Central memory CD8-positive, alpha-beta T cell (primary cell): Measurements from ENCODE around the gene GPC4.

Experiments
- ATAC-seq: fragments of 150-1000 bp; cut with Tn5 transposase; replicated peaks from 2 replicates; pipeline ENCODE4 v1.10.0; 2022; ENCODE audit warnings: mild to moderate bottlenecking, moderate FRiP score, moderate number of reproducible peaks; ENCODE audit not compliant: poor library complexity, severe bottlenecking; ENCODE audit errors: extremely low read depth
- DNase-seq, 2 donors: peaks; one replicate each; pipeline ENCODE4 v3.0.0; 2021; ENCODE audit warnings: low spot score in 2 of 2
- H3K27ac Mint-ChIP-seq: one replicate; pipeline ENCODE4 v1.8.0; 2022; ENCODE audit warnings: low read depth, mild to moderate bottlenecking, moderate library complexity, mixed read lengths
- H3K27me3 Mint-ChIP-seq: one replicate; pipeline ENCODE4 v1.8.0; 2022; ENCODE audit warnings: mixed read lengths
- H3K36me3 Mint-ChIP-seq: one replicate; pipeline ENCODE4 v1.8.0; 2022; ENCODE audit warnings: mild to moderate bottlenecking, moderate library complexity, mixed read lengths; ENCODE audit not compliant: insufficient read depth
- H3K4me1 Mint-ChIP-seq: one replicate; pipeline ENCODE4 v1.8.0; 2022; ENCODE audit warnings: mixed read lengths
- H3K4me3 Mint-ChIP-seq: one replicate; pipeline ENCODE4 v1.8.0; 2022; ENCODE audit warnings: mild to moderate bottlenecking, moderate library complexity, mixed read lengths
- H3K9me3 Mint-ChIP-seq: one replicate; pipeline ENCODE4 v1.8.0; 2022; ENCODE audit warnings: mixed read lengths

The GPC4 gene

DNA sequence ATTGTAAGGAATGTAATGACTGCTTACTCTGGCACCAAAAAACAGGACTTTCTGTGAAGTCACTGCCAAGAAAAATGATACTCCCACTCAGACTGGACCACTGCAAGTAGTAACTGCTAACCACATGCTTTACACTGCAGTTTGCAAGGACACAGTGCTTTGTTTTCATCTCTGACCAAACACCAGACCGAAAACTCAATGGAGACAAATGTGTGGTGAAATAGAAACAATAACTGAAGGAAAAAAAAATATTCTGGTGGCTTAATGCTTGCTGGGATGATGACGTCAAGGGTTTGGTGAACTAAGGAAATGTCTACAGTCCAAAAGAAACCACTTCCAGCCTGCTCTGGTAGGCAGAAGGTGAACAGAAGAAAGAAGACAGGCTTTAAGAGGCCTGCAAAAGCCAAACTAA is 13.2 kb downstream of the GPC4 start:
- H3K36me3 Mint-ChIP-seq, result no peaks in the 10 kb centered on the region
- DNase-seq, result no peak
- ATAC-seq, result no peak
- no peaks in the 10 kb centered on the region for H3K27me3 Mint-ChIP-seq
- no peak overlapping the region for H3K27ac Mint-ChIP-seq
- H3K4me3 Mint-ChIP-seq, result no peak overlapping the region
- H3K9me3 Mint-ChIP-seq, result no peaks in the 10 kb centered on the region
- no peaks in the 10 kb centered on the region for H3K4me1 Mint-ChIP-seq

DNA sequence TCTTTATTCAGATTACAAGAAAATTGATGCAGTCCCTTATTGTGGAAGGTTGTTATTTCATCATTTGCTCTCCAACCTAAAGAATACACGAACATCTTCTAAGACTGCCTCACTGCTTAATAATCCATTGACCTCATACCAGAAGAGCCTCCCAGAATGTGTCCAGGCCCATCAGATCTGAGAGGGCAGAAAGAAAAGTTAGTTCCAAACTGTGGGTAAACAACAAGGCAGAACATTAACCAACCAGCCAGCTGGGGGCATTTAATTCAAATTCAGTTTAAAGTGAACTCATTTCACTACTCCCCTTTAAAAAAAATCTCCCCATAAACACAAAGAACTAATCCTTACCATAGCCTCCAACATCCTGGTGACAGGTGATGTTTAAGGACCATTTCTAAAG is 13.8 kb downstream of the GPC4 start:
- no peaks in the 10 kb centered on the region for H3K27me3 Mint-ChIP-seq

DNA sequence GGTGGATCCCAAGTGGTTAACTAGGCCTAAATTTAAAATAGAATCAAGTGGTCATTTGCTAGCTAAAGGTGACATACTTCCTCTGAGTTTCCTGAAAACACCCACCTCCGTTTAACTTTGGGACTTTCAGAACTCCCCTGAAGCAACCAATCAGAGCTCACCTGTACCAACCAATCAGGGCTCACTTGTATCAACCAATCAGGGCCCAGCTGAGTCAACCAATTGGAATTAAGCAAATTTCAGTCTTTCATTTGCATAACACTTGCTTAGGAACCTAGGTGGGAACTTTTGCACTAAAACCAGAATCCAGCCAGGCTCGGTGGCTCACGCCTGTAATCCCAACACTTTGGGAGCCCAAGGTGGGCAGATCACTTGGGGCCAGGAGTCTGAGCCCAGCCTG is 15.9 kb downstream of the GPC4 start:
- H3K4me3 Mint-ChIP-seq, result no peak overlapping the region
- ATAC-seq, result no peak
- H3K27ac Mint-ChIP-seq, result no peak overlapping the region
- no peaks in the 10 kb centered on the region for H3K36me3 Mint-ChIP-seq
- no peaks in the 10 kb centered on the region for H3K4me1 Mint-ChIP-seq
- no peaks in the 10 kb centered on the region for H3K27me3 Mint-ChIP-seq
- no peaks in the 10 kb centered on the region for H3K9me3 Mint-ChIP-seq
- no peak for DNase-seq

More for the DNA sequence above, 13.8 kb downstream of the GPC4 start:
- no peaks in the 10 kb centered on the region for H3K9me3 Mint-ChIP-seq
- H3K4me3 Mint-ChIP-seq, result no peak overlapping the region
- H3K4me1 Mint-ChIP-seq, result no peaks in the 10 kb centered on the region
- ATAC-seq (no peak), DNase-seq (no peak)
- no peak overlapping the region for H3K27ac Mint-ChIP-seq
- H3K36me3 Mint-ChIP-seq, result no peaks in the 10 kb centered on the region

DNA sequence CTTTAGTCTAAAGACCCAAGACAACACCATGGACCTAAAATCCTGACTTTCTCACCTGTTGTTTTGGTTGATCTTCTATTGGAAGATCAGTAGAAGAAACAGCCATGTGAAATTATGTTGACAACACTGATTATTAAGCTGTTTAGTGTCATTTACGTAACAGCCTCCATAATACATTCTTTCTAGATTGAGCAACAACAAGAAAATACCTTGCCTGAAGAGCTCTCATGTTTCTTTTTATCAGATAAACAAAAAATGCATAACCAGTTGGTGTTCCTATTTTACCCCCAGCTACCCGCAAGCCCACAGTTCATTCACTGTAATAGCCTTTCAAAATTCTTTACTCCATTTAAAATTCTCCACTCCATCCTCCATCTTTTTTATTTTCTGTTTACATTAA is 20.5 kb downstream of the GPC4 start:
- no peaks in the 10 kb centered on the region for H3K36me3 Mint-ChIP-seq
- H3K27ac Mint-ChIP-seq, result no peak overlapping the region
- H3K4me3 Mint-ChIP-seq, result no peak overlapping the region
- H3K27me3 Mint-ChIP-seq, result no peaks in the 10 kb centered on the region
- DNase-seq (no peak), ATAC-seq (no peak)
- H3K9me3 Mint-ChIP-seq, result no peaks in the 10 kb centered on the region
- no peaks in the 10 kb centered on the region for H3K4me1 Mint-ChIP-seq

DNA sequence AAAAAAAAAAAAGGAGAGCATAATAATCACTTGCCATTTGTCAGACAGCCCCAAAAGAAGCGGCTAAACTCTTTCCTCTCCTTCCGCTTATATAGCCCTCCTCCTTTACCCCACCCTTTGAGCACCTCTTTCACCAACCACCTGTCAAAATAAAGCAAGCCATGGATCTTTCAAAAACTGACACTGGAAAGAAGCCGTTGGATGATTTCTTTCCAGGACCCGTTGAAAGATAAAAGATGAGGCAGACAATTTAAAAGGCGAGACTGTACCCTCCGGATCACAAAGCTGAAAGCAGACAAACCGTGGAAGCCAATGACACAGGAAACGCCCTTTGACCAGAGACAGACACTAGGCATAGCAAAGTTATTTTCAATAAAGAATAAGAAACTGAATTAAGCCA is 22.6 kb downstream of the GPC4 start:
- no peak overlapping the region for H3K27ac Mint-ChIP-seq
- H3K9me3 Mint-ChIP-seq, result no peaks in the 10 kb centered on the region
- H3K4me1 Mint-ChIP-seq, result no peaks in the 10 kb centered on the region
- H3K4me3 Mint-ChIP-seq, result no peak overlapping the region
- DNase-seq, result no peak
- no peaks in the 10 kb centered on the region for H3K27me3 Mint-ChIP-seq
- ATAC-seq, result no peak
- no peaks in the 10 kb centered on the region for H3K36me3 Mint-ChIP-seq

DNA sequence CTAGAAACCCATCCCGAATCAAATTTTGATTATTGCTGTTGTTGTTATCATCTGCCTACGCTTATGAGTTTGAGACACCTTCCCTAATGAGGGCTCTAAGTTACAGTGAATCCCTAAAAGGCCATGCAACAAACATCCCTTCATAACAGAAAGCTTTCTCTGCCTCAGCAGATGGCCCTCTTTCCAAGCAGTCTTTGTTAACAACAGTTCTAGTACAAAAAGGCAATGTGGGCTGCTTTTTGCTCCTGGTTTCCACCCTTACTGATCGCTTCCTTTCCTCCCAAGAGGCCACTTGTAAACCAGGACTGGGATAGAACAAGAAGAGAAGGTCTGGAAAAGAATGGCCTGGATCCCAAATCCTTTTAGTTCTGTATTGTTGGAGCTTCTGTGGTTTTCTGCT is 24.2 kb downstream of the GPC4 start:
- Mint-ChIP-seq H3K9me3 (no peaks in the 10 kb centered on the region), H3K4me1 (no peaks in the 10 kb centered on the region), H3K4me3 (no peak overlapping the region), H3K27ac (no peak overlapping the region), H3K27me3 (no peaks in the 10 kb centered on the region), H3K36me3 (no peaks in the 10 kb centered on the region)
- ATAC-seq (no peak), DNase-seq (no peak)

DNA sequence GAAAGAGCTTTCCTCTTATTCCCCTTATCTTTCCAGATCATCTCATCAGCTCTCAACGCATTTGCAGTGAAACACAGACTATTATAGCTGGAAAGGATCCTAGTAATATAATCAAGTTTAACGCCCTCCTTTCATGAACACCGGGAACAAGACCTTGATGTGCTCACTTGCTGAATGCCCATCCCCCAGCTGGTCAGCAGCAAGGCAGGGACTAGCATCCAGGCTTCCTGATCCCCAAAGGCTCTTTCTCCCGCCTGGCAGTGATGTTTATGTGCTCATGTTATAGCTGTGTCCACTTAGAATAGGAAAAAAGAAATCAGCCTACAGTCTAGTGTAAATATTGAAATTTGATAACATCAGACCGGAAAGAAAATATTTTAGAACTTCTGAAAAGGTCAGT is 24.6 kb downstream of the GPC4 start:
- ATAC-seq, result no peak
- no peak for DNase-seq
- no peaks in the 10 kb centered on the region for H3K27me3 Mint-ChIP-seq
- no peaks in the 10 kb centered on the region for H3K36me3 Mint-ChIP-seq
- no peak overlapping the region for H3K27ac Mint-ChIP-seq
- no peaks in the 10 kb centered on the region for H3K9me3 Mint-ChIP-seq
- no peaks in the 10 kb centered on the region for H3K4me1 Mint-ChIP-seq
- no peak overlapping the region for H3K4me3 Mint-ChIP-seq

DNA sequence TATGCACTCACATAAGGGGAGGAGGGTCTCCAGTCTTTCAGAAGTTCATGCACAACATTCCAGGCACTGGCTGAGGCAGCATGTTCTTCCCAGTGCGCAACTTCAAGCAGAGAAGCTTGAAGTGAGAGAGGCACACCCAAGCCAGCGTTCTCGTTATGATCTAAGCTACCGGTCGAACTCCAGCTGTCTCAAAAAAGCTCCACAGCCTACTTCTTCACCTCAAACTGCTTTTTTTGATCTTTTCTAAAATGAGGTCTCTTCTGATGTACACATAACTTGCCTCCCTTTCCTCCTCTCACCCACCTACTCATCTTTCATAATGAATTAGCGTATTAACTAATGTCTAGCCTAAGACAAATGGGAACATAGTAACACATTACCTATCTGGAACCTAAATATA is 25.3 kb downstream of the GPC4 start:
- Mint-ChIP-seq H3K36me3 (no peaks in the 10 kb centered on the region), H3K27me3 (no peaks in the 10 kb centered on the region), H3K27ac (no peak overlapping the region), H3K9me3 (no peaks in the 10 kb centered on the region), H3K4me1 (no peaks in the 10 kb centered on the region), H3K4me3 (no peak overlapping the region)
- ATAC-seq (no peak), DNase-seq (no peak)

- no peaks in the 10 kb centered on the region for H3K36me3 Mint-ChIP-seq
Measured at GRCh38 chrX:133384454-133384853, 30.8 kb downstream of the GPC4 start.

DNA sequence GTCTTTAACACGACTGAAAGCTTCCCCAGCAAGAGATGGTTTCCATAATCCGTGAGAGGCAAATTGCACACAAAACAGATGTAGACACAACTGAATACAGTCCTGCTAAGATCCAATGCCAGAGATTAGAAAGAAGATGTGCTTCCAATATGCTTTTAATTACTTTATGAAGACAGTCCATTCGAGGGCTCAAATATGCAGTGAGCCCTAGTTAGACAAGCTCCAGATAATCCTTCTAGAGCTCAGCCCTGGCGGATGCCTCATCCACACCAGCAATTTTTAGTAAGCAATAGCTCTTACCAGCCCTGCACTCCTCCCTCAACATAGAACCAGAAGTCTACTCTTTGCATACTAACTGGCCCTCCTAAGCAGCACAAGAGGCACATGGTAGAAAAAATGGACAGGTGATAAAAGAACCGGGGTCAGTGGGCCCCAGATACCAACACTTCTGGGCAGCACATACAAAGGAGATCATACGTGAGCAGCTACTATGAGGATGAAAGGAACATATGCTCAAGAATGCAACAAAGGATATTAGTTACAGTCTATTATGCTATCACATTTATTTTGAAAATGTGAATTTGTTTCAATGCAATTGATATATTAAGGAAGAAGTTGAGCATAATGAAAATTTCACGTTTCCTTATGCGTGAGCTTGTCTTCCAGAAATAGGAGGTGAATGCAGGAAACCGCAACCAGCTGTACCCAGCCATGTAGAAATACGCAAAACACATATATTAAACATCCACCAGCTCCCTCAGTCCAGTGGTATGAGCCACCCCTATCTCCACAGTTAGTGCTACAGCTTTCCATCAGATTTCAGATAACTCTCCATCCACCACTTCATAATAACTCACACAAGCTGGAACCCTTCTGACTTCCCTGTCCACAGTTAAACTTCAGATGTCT is 34.3 kb downstream of the GPC4 start:
- DNase-seq (no peak), ATAC-seq (no peak)
- Mint-ChIP-seq H3K4me3 (no peak overlapping the region), H3K27me3 (no peaks in the 10 kb centered on the region), H3K27ac (no peak overlapping the region), H3K4me1 (no peaks in the 10 kb centered on the region), H3K9me3 (no peaks in the 10 kb centered on the region), H3K36me3 (no peaks in the 10 kb centered on the region)

More at GRCh38 chrX:133384454-133384853, 30.8 kb downstream of the GPC4 start:
- no peak overlapping the region for H3K4me3 Mint-ChIP-seq
- no peak overlapping the region for H3K27ac Mint-ChIP-seq
- no peak for DNase-seq
- no peaks in the 10 kb centered on the region for H3K27me3 Mint-ChIP-seq
- ATAC-seq, result no peak
- no peaks in the 10 kb centered on the region for H3K9me3 Mint-ChIP-seq
- H3K4me1 Mint-ChIP-seq, result no peaks in the 10 kb centered on the region

GRCh38 chrX:133376422-133376821 is 38.9 kb downstream of the GPC4 start:
- Mint-ChIP-seq H3K36me3 (no peaks in the 10 kb centered on the region), H3K9me3 (no peaks in the 10 kb centered on the region), H3K4me1 (no peaks in the 10 kb centered on the region), H3K27ac (no peak overlapping the region), H3K27me3 (no peaks in the 10 kb centered on the region), H3K4me3 (no peak overlapping the region)
- DNase-seq (no peak), ATAC-seq (no peak)

GRCh38 chrX:133375615-133376340 is 39.5 kb downstream of the GPC4 start:
- ATAC-seq (no peak), DNase-seq (no peak)
- Mint-ChIP-seq H3K4me3 (no peak overlapping the region), H3K27ac (no peak overlapping the region), H3K4me1 (no peaks in the 10 kb centered on the region), H3K9me3 (no peaks in the 10 kb centered on the region), H3K27me3 (no peaks in the 10 kb centered on the region), H3K36me3 (no peaks in the 10 kb centered on the region)

DNA sequence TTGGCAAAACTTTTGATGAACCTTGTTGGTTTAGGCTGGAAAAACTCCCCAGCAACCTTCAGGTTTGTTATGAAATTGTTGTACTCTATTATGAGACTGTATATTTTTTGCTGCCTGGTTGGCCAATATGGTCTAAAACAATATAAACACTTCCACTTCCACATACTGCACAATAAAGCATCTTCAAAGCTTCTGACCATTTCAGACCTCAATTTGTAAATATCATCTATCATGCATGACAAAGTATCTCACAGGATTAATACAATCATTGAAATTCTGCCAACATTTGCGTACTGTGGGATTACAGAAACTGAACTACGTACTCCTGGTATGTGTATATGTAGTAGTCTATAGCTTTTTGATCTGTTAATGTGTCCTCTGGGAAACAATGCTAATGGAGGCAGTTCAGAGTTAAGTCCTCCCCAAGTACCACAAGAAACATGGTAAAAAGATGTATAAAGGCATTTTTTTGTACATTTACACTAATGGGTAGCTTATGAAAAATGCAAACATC is 40.4 kb downstream of the GPC4 start:
- Mint-ChIP-seq H3K4me1 (no peaks in the 10 kb centered on the region), H3K27me3 (no peaks in the 10 kb centered on the region), H3K9me3 (no peaks in the 10 kb centered on the region), H3K27ac (no peak overlapping the region), H3K4me3 (no peak overlapping the region), H3K36me3 (no peaks in the 10 kb centered on the region)
- DNase-seq (no peak), ATAC-seq (no peak)
